Measurements from ENCODE around the gene TTC39B. TPM values are rescaled to one million over a fixed set of nuclear protein-coding genes. Genes with fewer than 3 reads are reported as not detected.

The TTC39B gene
- total RNA-seq, 1 experiment from 2014 or later = 7.4 TPM

DNA sequence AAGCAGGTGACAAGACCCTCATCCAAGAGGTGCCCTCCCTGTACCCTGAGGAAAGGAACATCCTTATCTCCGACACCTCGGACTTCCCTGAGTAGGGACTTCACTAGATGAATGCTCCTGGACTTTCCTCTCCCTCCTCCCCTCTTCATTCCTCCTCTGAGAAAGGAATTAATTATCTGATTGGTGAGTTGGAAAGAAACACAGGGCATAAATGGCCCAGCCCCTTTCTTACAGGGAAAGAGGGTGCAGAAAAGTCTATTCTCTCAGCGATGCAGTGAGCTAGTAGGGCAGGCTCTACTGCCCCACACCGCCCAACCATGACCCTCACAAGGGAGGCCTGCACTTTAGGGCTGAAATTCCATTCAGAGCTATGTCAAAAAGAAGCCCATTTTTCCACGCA is 87.5 kb downstream of the TTC39B start:
- Histone ChIP-seq H3K79me2 (ENCODE audit: insufficient read depth, low read length) (no peaks in the 10 kb centered on the region), H3K4me3 (replicated peaks in 1 of 2; ENCODE audit: low read depth in 1 of 2, low read length in 2 of 2) (no peak overlapping the region), H3K9ac (ENCODE audit: low read length) (no peak overlapping the region), H2AFZ (ENCODE audit: low read depth, low read length, poor library complexity, severe bottlenecking) (no peak overlapping the region), H3K9me2 (ENCODE audit: insufficient read depth) (no peaks in the 10 kb centered on the region), H3K27me3 (ENCODE audit: insufficient read depth, low read length) (no peaks in the 10 kb centered on the region), H3K36me3 (ENCODE audit: control insufficient read depth in 1 of 2, insufficient read depth in 2 of 2, low read length in 2 of 2) (no peaks in the 10 kb centered on the region), H3K9me3 (ENCODE audit: control insufficient read depth in 1 of 2, insufficient read depth in 1 of 2, low read depth in 1 of 2, low read length in 2 of 2) (no peaks in the 10 kb centered on the region), H4K20me1 (ENCODE audit: insufficient read depth) (no peaks in the 10 kb centered on the region), H3K4me1 (ENCODE audit: control insufficient read depth in 1 of 2, insufficient read depth in 2 of 2, low read length in 2 of 2) (no peaks in the 10 kb centered on the region), H3K27ac (ENCODE audit: low read depth, low read length) (no peak overlapping the region), H3K4me2 (ENCODE audit: low read length) (no peak overlapping the region)
- ChIA-PET CTCF (no interaction called here), POLR2A (no interaction called here), RAD21 (ENCODE audit: low non-redundant PET in 1 of 2, low total read pairs in 2 of 2, uncharacterized antibody in 2 of 2, unreplicated experiment in 2 of 2) (no interaction called here)
- no peak for DNase-seq (ENCODE audit: low read depth, low spot score)
- TF ChIP-seq ZFX (IDR thresholded peaks at IDR 0.05) = no peak
- TF ChIP-seq, protein P1, sequence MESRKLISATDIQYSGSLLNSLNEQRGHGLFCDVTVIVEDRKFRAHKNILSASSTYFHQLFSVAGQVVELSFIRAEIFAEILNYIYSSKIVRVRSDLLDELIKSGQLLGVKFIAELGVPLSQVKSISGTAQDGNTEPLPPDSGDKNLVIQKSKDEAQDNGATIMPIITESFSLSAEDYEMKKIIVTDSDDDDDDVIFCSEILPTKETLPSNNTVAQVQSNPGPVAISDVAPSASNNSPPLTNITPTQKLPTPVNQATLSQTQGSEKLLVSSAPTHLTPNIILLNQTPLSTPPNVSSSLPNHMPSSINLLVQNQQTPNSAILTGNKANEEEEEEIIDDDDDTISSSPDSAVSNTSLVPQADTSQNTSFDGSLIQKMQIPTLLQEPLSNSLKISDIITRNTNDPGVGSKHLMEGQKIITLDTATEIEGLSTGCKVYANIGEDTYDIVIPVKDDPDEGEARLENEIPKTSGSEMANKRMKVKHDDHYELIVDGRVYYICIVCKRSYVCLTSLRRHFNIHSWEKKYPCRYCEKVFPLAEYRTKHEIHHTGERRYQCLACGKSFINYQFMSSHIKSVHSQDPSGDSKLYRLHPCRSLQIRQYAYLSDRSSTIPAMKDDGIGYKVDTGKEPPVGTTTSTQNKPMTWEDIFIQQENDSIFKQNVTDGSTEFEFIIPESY (IDR thresholded peaks at IDR 0.05; ENCODE audit: extremely low read depth, insufficient replicate concordance, low read length) = no peak
- no peak for TF ChIP-seq ZNF274 (IDR thresholded peaks at IDR 0.05; ENCODE audit: low read depth, low read length)
- TF ChIP-seq, protein P2, sequence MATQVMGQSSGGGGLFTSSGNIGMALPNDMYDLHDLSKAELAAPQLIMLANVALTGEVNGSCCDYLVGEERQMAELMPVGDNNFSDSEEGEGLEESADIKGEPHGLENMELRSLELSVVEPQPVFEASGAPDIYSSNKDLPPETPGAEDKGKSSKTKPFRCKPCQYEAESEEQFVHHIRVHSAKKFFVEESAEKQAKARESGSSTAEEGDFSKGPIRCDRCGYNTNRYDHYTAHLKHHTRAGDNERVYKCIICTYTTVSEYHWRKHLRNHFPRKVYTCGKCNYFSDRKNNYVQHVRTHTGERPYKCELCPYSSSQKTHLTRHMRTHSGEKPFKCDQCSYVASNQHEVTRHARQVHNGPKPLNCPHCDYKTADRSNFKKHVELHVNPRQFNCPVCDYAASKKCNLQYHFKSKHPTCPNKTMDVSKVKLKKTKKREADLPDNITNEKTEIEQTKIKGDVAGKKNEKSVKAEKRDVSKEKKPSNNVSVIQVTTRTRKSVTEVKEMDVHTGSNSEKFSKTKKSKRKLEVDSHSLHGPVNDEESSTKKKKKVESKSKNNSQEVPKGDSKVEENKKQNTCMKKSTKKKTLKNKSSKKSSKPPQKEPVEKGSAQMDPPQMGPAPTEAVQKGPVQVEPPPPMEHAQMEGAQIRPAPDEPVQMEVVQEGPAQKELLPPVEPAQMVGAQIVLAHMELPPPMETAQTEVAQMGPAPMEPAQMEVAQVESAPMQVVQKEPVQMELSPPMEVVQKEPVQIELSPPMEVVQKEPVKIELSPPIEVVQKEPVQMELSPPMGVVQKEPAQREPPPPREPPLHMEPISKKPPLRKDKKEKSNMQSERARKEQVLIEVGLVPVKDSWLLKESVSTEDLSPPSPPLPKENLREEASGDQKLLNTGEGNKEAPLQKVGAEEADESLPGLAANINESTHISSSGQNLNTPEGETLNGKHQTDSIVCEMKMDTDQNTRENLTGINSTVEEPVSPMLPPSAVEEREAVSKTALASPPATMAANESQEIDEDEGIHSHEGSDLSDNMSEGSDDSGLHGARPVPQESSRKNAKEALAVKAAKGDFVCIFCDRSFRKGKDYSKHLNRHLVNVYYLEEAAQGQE (IDR thresholded peaks at IDR 0.05; ENCODE audit: low read depth) = no peak
- no peak for TF ChIP-seq SRF (IDR thresholded peaks at IDR 0.05; ENCODE audit: low read depth)
- no peak for TF ChIP-seq EZH2phosphoT487 (IDR thresholded peaks at IDR 0.05; ENCODE audit: borderline replicate concordance)
- no peak for TF ChIP-seq CEBPB (IDR thresholded peaks at IDR 0.05; ENCODE audit: low read depth)
- TF ChIP-seq FOSL1 (IDR thresholded peaks at IDR 0.05; ENCODE audit: low read depth) = no peak
- TF ChIP-seq, protein P3, sequence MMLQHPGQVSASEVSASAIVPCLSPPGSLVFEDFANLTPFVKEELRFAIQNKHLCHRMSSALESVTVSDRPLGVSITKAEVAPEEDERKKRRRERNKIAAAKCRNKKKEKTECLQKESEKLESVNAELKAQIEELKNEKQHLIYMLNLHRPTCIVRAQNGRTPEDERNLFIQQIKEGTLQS (IDR thresholded peaks at IDR 0.05) = no peak
- no peak for TF ChIP-seq EGR1 (IDR thresholded peaks at IDR 0.05; ENCODE audit: low read depth)
- TF ChIP-seq ELF1 (IDR thresholded peaks at IDR 0.05; ENCODE audit: borderline replicate concordance, low read depth) = no peak
- TF ChIP-seq CBX3 (IDR thresholded peaks at IDR 0.05; ENCODE audit: low read depth) = no peak
- no peak for TF ChIP-seq RAD21 (IDR thresholded peaks at IDR 0.05; ENCODE audit: low read depth)
- no peak for TF ChIP-seq YY1 (IDR thresholded peaks at IDR 0.05; ENCODE audit: extremely low read depth, insufficient replicate concordance, low read depth, low read length)
- no peak for TF ChIP-seq EZH2 (IDR thresholded peaks at IDR 0.05)
- TF ChIP-seq, protein P4, sequence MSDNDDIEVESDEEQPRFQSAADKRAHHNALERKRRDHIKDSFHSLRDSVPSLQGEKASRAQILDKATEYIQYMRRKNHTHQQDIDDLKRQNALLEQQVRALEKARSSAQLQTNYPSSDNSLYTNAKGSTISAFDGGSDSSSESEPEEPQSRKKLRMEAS (IDR thresholded peaks at IDR 0.05) = no peak
- TF ChIP-seq POLR2AphosphoS5 (IDR thresholded peaks at IDR 0.05; ENCODE audit: low read depth, low read length) = no peak
- TF ChIP-seq, protein P5, sequence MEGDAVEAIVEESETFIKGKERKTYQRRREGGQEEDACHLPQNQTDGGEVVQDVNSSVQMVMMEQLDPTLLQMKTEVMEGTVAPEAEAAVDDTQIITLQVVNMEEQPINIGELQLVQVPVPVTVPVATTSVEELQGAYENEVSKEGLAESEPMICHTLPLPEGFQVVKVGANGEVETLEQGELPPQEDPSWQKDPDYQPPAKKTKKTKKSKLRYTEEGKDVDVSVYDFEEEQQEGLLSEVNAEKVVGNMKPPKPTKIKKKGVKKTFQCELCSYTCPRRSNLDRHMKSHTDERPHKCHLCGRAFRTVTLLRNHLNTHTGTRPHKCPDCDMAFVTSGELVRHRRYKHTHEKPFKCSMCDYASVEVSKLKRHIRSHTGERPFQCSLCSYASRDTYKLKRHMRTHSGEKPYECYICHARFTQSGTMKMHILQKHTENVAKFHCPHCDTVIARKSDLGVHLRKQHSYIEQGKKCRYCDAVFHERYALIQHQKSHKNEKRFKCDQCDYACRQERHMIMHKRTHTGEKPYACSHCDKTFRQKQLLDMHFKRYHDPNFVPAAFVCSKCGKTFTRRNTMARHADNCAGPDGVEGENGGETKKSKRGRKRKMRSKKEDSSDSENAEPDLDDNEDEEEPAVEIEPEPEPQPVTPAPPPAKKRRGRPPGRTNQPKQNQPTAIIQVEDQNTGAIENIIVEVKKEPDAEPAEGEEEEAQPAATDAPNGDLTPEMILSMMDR (IDR thresholded peaks at IDR 0.05 in 2 of 3, conservative IDR thresholded peaks at IDR 0.05 in 1 of 3; ENCODE audit: borderline replicate concordance in 1 of 3, insufficient read depth in 1 of 3, low read depth in 2 of 3, low read length in 2 of 3) = no peak
- intact Hi-C loops (cut with micrococcal nuclease) = no loop called here
- BruUV-seq (replicated peaks) = no TSS peak
- no peak for ATAC-seq
